HG02798 (cell line): Measurements from ENCODE around the gene SLC25A45.
"Not testable (repeated sequence)": the region's sequence is repeated elsewhere in the genome, so short reads cannot be mapped to it uniquely, and the experiment has no call there.

Source experiments
- ATAC-seq: cut with Tn5 transposase; IDR thresholded peaks from one replicate; pipeline ENCODE4 v1.9.1; 2021; ENCODE audit warnings: mild to moderate bottlenecking; ENCODE audit not compliant: unreplicated experiment, poor library complexity

The SLC25A45 gene

GRCh38 chr11:65370659-65371049 is 11.8 kb downstream of the SLC25A45 start:
- ATAC-seq: no peak

GRCh38 chr11:65366340-65366773 is 16.1 kb downstream of the SLC25A45 start:
- ATAC-seq: no peak

DNA sequence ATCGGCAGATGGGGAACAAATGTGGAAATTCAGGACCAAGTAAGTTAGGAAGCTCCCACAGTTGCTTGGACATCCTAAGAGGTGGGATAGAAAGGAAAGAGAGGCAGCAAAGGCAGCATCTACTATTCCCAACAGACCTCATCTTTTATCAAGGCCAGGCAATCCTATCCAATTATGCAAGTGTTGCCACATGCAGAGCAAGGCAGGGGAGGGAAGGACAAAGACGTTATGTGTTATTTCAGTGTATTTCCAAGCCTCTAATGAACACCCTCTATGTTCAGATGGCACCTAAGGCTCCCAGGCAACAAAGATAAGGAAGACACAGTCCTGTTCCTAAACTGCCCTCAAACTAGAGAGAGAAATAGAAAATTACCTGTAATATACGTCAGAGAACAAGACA is 18.7 kb downstream of the SLC25A45 start:
- no peak for ATAC-seq

GRCh38 chr11:65362966-65363365 is 19.5 kb downstream of the SLC25A45 start:
- no peak for ATAC-seq

- no peak for ATAC-seq
Measured at GRCh38 chr11:65362320-65362931, 20.0 kb downstream of the SLC25A45 start.

DNA sequence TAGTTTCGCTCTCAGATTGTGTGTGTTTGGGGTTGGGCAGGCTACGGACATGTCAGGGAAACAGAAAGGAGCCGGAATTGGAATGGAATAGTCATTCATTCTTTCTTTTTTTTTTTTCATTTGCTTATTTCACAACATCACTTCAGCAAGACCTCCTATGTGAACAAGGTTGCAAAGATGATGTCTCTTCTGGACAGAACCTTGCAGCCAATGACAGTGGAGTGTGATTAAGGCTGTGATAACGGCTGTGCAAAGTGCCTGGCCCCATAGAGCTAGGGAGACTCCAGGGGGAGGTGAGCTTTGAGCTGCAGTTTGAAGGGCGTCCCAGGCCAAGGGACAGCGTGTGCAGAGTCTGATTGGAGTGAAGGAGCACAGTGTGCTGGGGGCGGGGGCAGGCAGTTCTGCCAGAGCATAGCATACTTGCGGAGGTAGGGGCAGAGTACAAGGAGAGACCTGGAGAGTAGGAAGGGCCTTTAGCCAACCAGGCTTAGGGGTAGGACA is 24.5 kb downstream of the SLC25A45 start:
- no peak for ATAC-seq

DNA sequence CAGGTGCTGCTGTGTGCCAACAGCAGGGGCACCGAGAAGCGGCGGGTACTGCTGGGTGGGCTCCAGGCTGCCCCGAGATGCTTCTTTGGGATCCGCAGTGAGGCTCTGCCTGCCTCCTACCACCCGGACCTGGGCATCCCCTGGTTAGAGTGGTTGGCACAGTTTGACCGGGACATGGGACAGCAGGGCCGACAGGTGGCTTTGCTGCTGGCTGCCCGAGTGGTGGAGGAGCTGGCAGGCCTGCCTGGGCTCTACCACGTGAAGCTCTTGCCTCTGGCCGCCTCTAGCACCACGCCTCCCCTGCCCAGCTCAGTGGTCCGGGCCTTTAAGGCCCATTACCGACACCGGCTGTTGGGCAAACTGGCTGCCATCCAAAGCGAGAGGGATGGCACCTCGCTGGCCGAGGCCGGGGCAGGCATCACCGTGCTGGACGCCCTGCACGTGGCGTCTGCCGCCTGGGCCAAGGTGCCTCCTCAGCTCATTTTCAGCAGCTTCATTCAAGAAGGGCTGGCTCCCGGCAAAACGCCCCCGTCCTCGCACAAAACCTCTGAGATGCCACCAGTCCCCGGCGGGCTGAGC is 26.0 kb downstream of the SLC25A45 start:
- no peak for ATAC-seq

DNA sequence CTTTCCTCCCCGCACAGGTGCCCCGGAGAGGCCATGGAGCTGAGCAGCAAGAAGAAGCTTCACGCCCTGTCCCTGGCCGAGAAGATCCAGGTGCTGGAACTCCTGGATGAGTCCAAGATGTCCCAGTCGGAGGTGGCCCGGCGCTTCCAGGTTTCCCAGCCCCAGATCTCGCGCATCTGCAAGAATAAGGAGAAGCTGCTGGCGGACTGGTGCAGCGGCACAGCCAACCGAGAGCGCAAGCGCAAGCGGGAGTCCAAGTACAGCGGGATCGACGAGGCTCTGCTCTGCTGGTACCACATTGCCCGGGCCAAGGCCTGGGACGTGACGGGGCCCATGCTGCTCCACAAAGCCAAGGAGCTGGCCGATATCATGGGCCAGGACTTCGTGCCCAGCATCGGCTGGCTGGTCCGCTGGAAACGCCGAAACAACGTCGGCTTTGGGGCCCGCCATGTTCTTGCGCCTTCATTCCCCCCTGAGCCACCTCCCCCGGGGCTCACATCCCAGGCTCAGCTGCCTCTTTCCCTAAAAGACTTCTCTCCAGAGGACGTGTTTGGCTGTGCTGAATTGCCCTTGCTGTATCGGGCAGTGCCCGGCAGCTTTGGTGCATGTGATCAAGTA is 26.6 kb downstream of the SLC25A45 start:
- no peak for ATAC-seq

- ATAC-seq: peak; percentile 33
Measured at GRCh38 chr11:65355013-65355775, 27.3 kb downstream of the SLC25A45 start.

DNA sequence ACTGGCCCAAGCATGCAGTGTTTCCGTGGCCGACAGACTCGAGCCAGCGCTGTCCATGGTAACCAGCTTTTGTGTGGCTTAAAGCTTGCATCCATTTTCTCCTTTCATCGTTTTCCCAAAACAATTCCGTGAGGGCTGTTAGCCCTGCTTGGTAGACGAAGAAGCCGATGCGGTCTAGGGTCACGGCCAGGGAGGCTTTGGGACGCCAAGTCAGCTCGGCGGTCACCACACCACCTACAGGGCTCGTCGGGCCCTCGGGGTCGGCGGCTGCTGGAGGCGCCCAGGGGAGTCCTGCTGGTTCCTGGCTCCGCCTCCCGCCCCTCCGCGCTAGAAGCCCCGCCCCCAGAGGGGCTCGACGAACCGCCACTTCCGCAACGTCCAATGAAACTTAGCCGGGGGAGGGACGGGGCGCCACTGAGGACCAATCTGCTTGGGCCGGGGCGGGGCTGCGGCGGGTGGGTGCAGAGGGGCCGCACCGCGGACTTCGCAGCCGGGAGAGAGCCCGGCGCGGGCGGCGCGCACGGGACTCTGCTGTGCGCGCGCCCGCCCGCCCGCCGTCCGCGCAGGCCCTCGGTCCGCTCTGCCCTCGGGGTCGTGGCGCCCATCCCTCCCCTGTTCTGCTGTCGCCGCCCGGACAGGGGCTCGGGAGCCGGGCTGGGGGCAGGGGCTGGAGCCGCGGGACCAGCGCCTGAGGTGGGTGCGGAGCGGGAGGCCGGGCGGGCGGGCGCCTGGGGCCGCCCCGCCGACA is 28.0 kb downstream of the SLC25A45 start, which contains the start of gene TIGD3:
TIGD3 (plus strand) TSS at position 487 of the 748 bp plus-strand sequence. CDS start 1,058 bp downstream, outside the sequence.
- ATAC-seq: peak; percentile 92

DNA sequence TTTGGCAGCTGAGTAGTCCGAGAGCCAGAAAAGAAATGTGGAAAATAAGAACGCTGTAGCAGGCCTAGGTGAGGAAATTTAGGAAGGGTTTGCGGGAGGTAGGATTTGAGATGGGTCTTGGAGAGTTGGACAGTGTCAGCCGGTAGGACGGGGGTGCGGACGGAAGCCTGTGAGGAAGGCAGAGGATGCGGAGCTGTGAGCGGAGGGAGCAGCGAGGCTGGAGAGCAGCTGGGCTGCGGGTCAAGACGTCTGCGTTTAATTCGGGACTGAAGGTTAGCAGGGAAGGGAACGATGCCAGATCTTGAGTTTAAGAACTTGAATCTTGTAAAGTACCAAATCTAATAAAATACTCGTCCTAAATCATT is 28.6 kb downstream of the SLC25A45 start:
- no peak for ATAC-seq

DNA sequence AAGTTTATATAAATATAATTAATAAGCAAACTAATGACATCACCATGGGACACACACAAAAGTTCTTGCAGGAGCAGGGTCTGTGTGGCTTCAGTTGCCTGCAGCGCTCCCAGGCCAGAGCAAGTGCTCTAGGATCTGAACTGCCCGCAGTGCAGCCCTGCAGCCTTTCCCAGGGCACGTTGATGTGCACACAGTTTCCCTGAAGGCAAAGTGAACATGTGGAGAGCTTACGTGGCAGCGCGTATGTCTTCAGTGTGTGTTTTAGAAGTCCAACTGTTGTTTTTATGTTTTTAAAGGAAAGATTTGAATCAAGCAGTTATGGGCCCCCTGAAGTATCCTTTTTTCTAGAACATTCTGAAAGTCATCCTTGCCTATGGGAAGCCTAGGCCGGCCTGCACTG is 29.1 kb downstream of the SLC25A45 start:
- no peak for ATAC-seq

GRCh38 chr11:65352783-65353182 is 29.7 kb downstream of the SLC25A45 start:
- ATAC-seq: no peak

GRCh38 chr11:65351511-65351910 is 30.9 kb downstream of the SLC25A45 start:
- no peak for ATAC-seq

DNA sequence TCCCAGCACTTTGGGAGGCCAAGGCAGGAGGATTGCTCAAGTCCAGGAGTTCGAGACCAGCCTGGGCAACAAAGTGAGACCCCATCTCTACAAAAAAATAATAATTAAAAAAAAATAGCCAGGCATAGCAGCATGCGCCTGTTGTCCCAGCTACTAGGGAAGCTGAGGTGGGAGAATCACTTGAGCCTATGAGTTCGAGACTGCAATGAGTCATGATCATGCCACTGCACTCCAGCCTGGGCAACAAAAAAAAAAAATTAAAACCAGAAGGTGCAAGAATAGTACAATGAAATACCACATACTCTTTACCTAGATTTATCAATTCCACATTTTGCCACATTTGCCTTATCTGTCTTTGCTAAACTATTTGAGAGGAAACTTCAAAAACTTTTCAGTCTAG is 40.6 kb downstream of the SLC25A45 start:
- ATAC-seq: no peak

- no peak for ATAC-seq
Measured at GRCh38 chr11:65340226-65340625, 42.2 kb downstream of the SLC25A45 start.

- ATAC-seq: no peak
Measured at GRCh38 chr11:65338676-65339075, 43.8 kb downstream of the SLC25A45 start.

DNA sequence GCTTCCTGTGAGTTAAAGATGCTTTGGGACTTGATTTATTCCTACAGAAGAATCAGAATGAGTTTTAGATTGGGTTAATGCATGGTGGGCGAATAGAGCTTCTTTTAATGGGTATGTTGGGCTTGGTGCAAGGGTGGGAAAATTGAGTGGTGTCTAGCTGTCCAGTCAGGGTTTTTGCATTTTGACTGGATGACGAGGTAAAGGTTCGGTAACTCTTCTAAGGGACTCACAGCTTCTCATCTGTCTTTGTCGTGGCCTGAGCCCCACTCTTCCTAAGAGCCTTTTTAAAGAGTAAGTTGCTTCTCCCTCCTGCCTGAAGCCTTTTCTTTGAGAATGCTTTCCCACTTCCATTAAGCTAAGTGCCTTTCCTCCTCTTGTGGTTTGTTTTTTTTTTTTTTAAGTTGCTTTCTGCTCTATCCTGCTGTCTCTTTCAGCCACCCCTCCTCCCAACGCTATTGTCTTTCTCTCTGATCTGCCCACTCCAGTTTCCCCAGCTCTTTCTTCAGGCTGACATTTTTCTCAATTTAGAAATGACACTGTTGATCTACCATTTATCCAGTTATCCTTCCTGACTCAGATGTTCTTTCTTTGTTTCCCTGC is 47.6 kb downstream of the SLC25A45 start:
- ATAC-seq: no peak

DNA sequence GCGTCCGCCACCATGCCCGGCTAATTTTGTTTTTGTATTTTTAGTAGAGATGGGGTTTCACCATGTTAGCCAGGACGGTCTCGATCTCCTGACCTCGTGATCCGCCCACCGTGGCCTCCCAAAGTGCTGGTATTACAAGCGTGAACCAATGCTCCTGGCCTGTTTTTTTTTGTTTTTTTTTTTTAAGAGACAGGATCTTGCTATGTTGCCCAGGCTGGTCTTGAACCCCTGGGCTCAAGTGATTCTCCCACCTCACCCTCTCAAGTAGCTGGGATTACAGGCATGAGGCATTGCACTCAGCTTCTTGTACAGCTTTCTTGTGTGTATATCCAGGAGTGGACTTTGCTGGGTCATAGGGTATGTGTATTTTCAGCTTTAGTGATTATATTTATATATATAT is 49.9 kb downstream of the SLC25A45 start:
- ATAC-seq: not testable (repeated sequence)

DNA sequence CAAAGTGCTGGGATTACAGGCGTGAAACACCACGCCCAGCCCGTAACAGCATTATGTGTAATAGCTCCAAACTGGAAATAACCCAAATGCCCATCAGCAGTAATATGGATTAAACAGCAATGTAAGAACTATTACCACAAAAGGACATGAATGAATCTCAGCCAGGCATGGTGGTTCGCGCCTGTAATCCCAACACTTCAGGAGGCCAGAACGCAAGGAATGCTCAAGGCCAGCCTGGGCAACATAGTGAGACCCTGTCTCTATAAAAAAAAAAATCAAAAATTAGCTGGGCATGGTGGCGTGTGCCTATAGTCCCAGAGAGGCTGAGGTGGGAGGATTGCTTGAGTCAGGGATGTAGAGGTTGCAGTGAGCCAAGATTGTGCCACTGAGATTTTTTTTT is 51.9 kb downstream of the SLC25A45 start:
- no peak for ATAC-seq
